Cerebellar cortex (tissue), 1 donor: ENCODE data around the gene CLCN6.

Source experiments
- DNase-seq: peaks from one replicate; pipeline ENCODE4 v3.0.0-alpha.2; 2015; ENCODE audit warnings: low spot score

CLCN6 gene

DNA sequence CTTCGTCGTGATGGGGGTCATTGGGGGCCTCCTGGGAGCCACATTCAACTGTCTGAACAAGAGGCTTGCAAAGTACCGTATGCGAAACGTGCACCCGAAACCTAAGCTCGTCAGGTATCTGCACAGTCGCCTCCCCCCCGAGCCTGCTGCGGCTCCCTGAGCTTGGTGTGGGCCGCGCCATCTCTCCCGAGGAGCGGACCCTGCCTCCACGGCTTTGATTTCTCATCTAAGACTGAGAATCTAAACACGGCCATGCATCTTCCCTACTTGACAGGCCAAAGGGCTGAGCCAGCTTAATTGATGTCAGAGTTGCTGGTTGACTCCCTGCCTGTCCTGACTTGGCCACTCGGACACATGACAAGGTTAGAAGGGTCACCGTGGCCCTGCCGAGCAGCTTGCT lies 22.5 kb downstream of the CLCN6 start:
- DNase-seq: no peak

DNA sequence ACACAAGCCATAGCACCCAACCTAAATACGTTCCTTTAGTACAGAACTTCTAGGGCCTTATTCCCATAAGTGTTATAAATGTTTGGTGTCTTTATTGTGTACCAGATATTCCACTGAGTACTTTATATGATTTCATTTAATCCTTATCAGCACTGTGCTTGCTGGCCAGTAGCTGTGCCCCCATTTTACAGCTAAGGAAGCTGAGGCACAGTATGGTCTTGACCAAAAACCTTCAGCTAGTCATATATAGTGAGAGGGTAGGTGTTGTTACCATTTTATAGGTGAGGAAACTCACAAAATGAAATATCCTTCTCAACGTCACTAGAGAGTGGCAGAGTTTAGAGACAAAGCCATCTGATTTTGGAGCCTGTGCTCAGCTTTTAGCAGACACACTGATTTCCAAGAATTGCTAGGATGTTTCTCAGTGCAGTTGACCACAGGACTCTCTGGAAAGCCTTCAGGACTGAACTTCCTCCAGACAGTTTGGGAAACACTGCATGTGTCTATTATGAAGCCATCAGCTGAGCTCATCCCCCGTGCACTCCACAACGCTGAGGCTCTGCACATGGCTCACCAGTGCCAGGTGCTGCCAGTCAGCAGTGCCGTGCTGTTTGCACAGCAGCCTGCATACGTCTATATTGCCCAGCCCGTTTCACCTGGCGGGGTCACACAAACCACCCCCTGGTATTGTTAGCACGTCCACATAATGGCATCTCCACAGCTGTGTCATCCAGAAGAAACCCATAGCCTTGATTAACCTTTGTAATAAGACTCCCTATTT lies 26.1 kb downstream of the CLCN6 start:
- DNase-seq: no peak

DNA sequence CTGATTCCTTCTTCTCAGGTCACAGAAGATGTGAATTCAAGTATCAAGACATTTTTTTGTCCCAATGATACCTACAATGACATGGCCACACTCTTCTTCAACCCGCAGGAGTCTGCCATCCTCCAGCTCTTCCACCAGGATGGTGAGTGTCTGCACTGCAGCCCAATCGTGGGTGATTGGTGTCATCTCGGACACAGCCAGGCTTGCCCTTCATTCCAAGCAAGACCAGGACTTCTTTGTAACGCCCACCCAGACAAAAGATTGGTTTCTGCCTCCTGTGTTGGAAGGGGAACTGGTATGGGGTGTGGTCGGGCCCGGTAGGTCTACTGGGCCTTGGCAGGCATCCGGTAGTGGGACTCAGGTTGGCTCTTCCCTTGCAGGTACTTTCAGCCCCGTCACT lies 27.5 kb downstream of the CLCN6 start:
- DNase-seq: no peak

DNA sequence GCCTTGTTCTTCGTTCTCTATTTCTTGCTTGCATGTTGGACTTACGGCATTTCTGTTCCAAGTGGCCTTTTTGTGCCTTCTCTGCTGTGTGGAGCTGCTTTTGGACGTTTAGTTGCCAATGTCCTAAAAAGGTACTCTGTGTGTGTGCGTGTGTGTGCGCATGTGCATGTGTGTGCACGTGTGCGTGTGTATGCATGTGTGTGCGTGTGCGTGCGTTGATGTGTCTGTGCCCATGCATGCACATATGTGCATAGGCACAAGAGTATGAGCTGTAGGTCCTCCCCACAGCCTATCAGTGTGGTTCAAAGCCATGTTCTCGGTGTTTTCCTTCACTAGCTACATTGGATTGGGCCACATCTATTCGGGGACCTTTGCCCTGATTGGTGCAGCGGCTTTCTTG lies 27.9 kb downstream of the CLCN6 start:
- no peak for DNase-seq

DNA sequence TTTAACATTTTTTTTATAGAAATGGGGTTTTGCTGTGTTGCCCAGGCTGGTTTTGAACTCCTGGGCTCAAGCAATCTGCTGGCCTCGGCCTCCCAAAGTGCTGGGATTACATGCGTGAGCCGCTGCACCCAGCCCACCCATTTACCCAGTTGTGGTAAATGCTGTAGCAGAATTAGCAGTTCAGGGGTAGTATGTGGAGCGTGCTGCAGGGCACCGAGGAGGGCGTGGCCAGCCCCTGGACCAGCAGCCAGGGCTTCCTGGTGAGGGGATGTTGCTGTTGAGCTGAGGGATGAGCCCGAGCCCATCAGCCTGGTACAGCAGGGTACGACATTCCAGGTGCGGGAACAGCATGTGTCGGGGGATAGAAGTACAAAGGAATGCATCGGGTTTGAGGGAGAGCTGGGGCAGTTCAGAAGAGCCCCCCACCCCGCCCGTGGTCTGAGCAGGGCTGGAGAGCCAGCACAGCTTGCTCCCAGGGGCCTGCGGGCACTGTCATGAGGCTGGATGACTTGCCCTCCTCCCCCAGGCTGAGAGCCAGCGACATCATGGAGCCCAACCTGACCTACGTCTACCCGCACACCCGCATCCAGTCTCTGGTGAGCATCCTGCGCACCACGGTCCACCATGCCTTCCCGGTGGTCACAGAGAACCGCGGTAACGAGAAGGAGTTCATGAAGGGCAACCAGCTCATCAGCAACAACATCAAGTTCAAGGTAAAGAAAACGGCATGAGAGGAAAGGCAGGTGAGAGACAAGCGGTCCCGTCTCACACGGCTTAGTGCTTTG lies 29.6 kb downstream of the CLCN6 start:
- DNase-seq: no peak

DNA sequence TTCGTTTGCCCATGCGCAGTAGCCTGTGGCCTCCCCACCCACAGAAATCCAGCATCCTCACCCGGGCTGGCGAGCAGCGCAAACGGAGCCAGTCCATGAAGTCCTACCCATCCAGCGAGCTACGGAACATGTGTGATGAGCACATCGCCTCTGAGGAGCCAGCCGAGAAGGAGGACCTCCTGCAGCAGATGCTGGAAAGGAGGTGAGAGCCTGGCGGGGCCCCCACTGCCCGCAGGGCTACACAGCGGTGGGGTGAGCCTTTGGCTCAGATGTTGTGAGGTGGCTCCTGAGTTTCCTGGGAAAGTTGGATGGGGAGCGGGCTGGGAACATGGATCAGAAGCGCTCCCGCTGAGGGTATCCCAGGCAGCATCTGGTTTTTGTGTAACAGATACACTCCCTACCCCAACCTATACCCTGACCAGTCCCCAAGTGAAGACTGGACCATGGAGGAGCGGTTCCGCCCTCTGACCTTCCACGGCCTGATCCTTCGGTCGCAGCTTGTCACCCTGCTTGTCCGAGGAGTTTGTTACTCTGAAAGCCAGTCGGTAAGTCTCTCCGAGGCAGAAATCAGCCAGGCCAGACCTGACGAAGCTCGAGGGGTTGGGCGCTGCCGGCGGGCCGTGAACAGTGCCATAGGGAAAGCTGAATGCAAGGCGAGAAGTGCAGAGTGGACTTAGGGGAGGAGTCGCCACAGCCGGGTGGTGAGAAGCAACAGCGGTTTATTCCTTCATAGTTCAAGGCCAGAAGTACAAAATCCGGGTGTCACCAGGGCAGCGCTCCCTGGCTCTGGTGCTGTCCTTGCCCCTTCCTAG lies 31.2 kb downstream of the CLCN6 start:
- DNase-seq: no peak

DNA sequence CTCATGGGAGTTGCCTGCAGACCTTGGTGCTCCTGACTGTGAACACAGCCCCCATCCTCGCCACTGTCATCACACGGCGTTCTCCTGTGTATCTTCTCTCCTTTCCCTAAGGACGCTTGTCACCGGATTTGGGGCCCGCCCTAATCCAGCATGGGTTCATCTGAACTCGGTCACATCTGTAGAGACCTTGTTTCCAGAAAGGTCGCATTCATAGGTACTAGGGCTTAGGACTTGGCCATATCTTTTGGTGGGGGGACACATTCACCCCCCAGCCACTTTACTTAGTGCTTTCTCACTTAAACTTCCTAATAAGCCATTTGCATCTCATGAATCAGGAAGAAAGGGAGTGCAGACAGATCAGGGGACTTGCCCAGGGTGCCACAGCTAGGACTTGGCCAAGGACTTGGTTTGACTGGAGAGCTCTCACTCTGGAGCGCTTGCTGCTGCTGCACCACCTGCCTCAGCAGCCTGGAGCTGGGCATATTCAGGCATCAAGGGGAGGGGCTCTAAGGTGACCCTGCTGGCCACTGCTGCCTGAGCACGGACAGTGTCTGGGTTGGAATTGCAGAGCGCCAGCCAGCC lies 31.9 kb downstream of the CLCN6 start:
- no peak for DNase-seq

DNA sequence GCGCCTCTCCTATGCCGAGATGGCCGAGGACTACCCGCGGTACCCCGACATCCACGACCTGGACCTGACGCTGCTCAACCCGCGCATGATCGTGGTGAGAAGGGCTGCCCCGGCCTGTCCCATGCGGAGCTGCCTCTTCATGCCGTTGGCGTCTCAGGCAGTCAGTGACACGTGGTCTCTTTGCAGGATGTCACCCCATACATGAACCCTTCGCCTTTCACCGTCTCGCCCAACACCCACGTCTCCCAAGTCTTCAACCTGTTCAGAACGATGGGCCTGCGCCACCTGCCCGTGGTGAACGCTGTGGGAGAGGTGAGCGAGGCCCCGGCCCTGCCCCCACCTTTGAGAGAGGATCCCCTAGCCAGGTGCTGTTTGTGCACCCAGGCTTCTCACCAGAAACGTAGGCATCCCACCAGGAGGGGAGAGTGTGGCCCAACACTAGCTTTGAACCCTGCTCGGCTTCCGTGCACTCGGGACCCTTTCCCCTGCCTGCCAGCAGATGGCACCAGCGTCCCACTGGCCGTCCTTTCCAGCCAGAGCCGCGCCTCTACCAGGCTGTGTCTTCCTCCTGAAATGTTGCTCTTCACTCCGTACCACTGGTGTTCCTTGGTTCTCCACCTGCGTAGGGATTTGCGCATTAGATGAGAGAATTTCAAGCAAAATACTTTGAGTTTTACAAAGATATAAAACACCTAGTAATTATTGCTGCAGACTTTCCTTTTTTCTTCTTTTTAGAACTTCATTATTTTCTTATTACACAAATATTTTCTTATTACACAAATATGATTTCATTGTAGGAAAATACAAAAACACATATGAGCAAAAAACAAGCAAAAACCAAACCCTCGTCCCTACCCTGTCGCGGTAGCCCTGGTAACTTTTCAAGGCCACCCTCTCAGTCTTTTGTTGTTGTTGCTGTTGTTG lies 32.6 kb downstream of the CLCN6 start:
- peak; percentile 69 for DNase-seq

DNA sequence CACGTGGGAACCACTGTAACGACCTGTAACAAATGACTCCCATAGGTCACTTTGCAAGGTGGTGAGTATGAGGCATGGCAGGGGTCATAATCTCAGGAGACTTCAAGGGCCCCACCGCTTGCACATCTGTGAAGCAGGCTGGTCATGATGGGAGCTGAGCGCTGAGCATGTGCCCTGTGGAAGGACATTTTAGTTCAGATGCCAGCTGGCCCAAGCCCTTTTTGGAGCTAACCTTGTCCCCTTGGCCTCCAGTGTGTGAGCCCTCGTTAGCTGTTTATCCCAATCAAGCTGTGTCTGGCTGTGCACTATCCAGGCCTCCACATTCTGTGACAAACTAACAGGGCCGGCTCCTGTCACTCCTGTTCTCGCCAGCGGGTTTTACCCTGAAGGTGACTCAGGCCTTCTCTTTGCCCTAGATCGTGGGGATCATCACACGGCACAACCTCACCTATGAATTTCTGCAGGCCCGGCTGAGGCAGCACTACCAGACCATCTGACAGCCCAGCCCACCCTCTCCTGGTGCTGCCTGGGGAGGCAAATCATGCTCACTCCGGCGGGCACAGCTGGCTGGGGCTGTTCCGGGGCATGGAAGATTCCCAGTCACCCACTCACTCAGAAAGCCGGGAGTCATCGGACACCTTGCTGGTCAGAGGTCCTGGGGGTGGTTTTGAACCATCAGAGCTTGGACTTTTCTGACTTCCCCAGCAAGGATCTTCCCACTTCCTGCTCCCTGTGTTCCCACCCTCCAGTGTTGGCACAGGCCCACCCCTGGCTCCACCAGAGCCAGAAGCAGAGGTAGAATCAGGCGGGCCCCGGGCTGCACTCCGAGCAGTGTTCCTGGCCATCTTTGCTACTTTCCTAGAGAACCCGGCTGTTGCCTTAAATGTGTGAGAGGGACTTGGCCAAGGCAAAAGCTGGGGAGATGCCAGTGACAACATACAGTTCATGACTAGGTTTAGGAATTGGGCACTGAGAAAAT lies 34.0 kb downstream of the CLCN6 start:
- no peak for DNase-seq

DNA sequence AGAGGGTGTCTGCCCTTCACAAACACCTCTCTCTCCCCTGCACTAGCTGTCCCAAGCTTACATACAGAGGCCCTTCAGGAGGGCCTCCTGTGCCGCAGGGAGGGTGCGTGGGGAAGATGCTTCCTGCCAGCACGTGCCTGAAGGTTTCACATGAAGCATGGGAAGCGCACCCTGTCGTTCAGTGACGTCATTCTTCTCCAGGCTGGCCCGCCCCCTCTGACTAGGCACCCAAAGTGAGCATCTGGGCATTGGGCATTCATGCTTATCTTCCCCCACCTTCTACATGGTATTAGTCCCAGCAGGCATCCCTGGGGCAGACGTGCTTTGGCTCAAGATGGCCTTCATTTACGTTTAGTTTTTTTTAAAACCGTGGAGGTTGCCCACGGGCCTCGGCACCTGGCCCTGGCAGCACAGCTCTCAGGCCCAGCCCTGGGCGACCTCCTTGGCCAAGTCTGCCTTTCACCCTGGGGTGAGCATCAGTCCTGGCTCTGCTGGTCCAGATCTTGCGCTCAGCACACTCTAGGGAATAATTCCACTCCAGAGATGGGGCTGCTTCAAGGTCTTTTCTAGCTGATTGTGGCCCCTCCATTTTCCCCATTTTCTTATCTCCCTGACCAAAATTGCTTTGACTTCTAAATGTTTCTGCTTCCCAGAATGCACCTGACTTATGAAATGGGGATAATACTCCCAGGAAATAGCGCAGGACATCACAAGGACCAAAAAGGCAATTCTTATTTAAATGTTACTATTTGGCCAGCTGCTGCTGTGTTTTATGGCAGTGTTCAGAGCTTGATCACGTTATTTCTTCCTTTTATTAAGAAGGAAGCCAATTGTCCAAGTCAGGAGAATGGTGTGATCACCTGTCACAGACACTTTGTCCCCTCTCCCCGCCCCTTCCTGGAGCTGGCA lies 35.5 kb downstream of the CLCN6 start:
- no peak for DNase-seq

DNA sequence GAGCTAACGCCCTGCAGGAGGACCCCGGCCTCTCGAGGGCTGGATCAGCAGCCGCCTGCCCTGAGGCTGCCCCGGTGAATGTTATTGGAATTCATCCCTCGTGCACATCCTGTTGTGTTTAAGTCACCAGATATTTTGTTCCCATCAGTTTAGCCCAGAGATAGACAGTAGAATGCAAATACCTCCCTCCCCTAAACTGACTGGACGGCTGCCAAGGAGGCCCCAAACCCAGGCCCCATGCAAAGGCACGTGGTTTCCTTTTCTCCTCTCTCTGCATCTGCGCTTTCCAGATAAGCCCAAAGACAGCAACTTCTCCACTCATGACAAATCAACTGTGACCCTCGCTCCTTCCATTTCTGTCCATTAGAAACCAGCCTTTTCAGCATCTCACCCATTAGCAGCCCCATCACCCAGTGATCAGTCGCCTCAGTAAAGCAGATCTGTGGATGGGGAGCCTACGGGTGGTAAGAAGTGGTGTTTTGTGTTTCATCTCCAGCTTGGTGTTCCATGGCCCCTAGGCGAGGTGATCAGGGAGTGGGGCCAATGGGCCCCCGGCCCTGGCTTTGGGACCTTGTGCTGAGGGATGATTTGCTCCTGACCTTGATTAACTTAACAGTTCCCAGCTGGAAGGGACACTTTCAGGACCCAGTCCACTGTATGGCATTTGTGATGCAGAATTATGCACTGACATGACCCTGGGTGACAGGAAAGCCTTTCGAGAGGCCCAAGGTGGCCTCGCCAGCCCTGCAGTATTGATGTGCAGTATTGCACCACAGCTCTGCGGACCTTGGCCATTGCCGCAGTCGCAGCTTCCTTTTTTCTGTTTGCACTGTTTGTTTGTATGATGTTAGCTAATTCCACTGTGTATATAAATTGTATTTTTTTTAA lies 36.4 kb downstream of the CLCN6 start:
- no peak for DNase-seq

DNA sequence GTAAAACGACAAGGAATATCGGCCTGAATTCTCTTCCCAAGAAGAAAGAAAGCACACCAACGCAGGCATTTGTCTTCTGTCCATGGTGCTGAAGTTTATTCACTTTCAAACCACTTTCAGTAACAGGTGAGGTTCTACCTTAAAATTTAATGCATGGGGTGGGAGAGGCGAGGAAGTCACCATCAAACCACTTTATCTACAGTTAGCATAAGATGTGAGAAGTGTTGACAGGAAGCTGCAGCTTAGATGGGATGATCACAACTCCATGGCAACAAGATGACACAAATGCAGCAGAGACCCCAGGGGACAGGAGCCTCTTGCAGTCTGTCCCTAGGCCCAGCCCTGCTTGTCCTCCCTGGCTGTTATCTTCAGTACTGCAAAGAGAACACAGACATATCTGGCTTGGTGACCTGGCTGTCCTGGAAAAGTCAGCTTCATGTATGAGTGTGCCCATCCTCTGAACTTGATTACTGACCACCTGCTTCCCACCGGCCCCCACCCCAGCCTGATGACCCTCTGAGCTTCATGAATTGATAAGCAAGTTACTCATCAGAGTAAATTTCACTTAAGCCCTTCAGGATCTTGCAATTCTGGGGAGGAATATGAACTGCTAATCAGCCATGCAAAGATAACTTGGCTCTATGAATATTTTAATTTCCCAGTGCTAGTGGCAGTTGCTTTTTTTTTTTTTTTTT lies 39.8 kb downstream of the CLCN6 start:
- DNase-seq: peak; percentile 7

DNA sequence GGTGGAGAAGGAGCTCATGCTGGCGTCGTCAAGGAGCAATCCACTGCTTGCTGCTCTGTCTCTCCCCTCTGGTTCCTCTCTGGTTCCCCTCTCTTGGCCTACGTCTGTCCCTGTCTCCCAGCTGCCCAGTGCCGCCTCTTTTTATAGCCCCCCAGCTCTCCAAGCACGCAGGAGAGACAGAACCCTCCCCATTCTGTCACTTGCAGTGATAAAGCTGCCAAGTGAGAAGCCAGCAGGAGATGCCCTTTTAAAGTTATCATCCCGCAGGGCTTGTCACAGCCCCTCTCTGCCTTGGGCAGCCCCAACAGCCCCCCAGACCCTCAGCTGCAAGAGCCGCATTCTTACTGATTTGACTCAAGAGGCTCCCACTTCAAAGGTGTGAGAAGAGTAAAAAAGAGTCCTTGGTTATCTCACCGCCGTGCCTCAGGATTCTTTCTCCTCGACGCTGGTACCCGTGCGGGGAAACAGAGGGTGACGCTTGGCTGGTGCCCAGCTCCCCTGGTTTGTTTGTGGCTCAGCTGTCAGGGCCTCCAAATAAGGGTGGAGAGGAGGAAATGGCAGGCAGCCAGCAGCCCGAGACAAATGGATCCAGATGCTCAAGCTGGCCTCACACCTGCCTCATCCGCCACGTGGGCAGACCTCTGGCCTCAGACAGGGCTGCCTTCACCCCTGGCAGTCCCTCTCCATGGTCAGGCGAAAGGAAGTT lies 41.8 kb downstream of the CLCN6 start, which contains the start of gene NPPA:
Gene NPPA, minus strand, starts transcription at position 117 of the 706 bp plus-strand sequence. Its CDS starts 99 bp downstream, at position 18.
- no peak for DNase-seq

DNA sequence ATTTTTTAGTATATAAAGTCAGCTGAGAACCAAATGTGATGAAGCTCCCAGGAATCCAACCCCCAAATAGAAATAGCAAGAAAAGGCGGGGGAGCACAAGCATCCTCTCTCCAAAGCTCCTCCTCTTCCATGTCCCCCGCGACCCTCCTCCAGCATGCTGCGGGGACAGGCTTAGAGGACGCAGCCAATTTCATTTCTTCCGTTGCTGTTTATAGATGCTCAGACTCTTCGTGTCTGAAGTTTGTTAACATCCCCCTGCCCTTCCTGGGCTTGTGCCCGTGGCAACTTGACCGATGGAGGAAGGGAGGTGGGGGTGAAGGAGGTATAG lies 42.3 kb downstream of the CLCN6 start:
- DNase-seq: no peak

DNA sequence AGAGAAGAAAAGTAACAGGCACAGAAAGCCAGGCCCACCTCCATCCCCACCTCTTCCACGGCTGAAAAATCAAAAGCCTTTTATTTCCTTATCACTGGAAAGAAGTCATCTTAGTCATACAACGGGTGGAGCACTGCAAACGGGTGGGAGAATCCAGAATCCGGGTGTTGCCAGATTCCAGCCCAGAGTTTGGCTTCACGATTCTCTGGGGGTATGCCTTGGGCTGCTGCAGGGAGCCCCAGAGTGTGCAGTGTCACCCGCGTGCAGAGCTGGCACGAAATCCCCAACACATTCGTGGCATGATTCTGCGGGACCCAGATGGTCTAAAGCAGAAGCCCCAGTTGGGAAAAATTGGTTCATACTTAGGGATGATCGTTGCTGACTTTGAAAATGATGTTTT lies 44.2 kb downstream of the CLCN6 start:
- DNase-seq: no peak

DNA sequence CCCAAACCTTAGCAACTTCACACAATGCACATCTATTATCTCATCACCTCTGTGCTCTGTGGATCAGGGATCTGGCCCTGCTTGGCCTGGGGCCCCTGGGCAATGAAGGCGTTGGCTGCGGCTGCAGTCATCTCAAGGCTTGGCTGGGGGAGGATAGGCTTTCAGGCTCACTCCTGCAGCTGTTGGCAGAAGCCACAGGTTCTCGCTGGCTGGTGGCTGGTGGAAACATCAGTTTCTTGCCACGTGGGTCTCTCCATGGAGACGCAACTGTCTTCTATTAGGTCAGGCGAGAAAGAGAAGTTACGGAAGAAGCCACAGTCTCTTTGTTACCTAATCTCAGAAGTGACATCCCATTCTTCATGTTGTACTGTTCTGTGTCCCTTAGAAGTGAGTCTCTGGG lies 45.2 kb downstream of the CLCN6 start:
- DNase-seq: no peak

DNA sequence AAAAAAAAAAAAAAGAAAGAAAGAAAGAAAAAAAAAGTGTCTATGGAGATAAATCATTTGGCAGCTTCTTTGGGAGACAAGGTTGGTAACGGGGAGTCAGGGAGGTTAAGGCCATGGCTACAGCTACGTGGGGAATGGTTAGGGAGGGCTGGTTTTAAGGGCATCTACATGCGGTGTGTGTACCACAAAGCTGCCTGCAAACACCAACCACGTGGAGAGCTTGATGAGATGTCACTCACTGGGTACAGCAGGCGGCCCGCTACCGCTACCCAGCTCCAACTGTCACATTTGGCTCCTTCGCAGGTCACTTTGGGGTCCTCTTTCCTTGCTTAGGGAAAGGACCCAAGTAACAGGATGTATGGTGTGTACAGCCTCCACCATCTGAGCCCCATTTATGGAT lies 48.5 kb downstream of the CLCN6 start:
- DNase-seq: no peak
